ENCODE measurements around the gene ALK. TPM values are rescaled to one million over a fixed set of nuclear protein-coding genes. Genes with fewer than 3 reads are reported as not detected.

The ALK gene
- total RNA-seq, 4 donors from 2014 or later, result 0.83 to 1.6 (median 1.2) TPM

- 66% methylated on average over 3 of the region's 3 CpGs for WGBS
- no peak overlapping the region for H3K27ac ChIP-seq (replicated peaks in 1 of 4)
- H3K27me3 ChIP-seq, result no peaks in the 10 kb centered on the region
- H3K4me3 ChIP-seq, result no peak overlapping the region
- no peaks in the 10 kb centered on the region for H3K9me3 ChIP-seq
- H3K36me3 ChIP-seq, result peaks cover 0 to 14% (median 0%) of the 10 kb centered on the region in 4 donors
- intact Hi-C loops (cut with DNase I), result no loop called here
- DNase-seq (ENCODE audit: extremely low spot score), result no peak
- H3K4me1 ChIP-seq, result no peaks in the 10 kb centered on the region
- TF ChIP-seq POLR2AphosphoS5 (IDR thresholded peaks at IDR 0.05) (no peak), POLR2A (IDR thresholded peaks at IDR 0.05; ENCODE audit: low read depth) (no peak), CTCF (IDR thresholded peaks at IDR 0.05) (no peak), EP300 (IDR thresholded peaks at IDR 0.05) (no peak)
Measured at GRCh38 chr2:29207352-29208148, 713.8 kb downstream of the ALK start.

- no peak for DNase-seq (ENCODE audit: extremely low spot score)
- Histone ChIP-seq H3K27ac (replicated peaks in 1 of 4) (no peak overlapping the region), H3K27me3 (no peaks in the 10 kb centered on the region), H3K36me3 (peaks cover 0 to 14% (median 0%) of the 10 kb centered on the region in 4 donors), H3K4me1 (no peaks in the 10 kb centered on the region), H3K9me3 (no peaks in the 10 kb centered on the region), H3K4me3 (no peak overlapping the region)
- WGBS, result 65% methylated on average over 5 of the region's 5 CpGs
- intact Hi-C loops (cut with DNase I), result no loop called here
- TF ChIP-seq POLR2A (IDR thresholded peaks at IDR 0.05; ENCODE audit: low read depth) (no peak), CTCF (IDR thresholded peaks at IDR 0.05) (no peak), EP300 (IDR thresholded peaks at IDR 0.05) (no peak), POLR2AphosphoS5 (IDR thresholded peaks at IDR 0.05) (no peak)
Measured at GRCh38 chr2:29206941-29207340, 714.4 kb downstream of the ALK start.

GRCh38 chr2:29202819-29203495, 718.4 kb downstream of the ALK start:
- Histone ChIP-seq H3K9me3 (no peaks in the 10 kb centered on the region), H3K27ac (replicated peaks in 1 of 4) (no peak overlapping the region), H3K4me3 (no peak overlapping the region), H3K4me1 (no peaks in the 10 kb centered on the region), H3K36me3 (peaks cover 0 to 14% (median 0%) of the 10 kb centered on the region in 4 donors), H3K27me3 (no peaks in the 10 kb centered on the region)
- intact Hi-C loops (cut with DNase I), result loop anchor here (1.0 kb wide), 1 partner anchor 12 kb away; no protein-coding TSS in a partner anchor
- DNase-seq (ENCODE audit: extremely low spot score), result no peak
- WGBS, result 92% methylated on average over 4 of the region's 5 CpGs
- no peak for TF ChIP-seq CTCF (IDR thresholded peaks at IDR 0.05)

- Histone ChIP-seq H3K27me3 (no peaks in the 10 kb centered on the region), H3K36me3 (peaks cover 0 to 14% (median 0%) of the 10 kb centered on the region in 4 donors), H3K4me1 (peaks cover 0 to 2% (median 0%) of the 10 kb centered on the region in 4 donors), H3K27ac (replicated peaks in 1 of 4) (no peak overlapping the region), H3K4me3 (no peak overlapping the region), H3K9me3 (no peaks in the 10 kb centered on the region)
- intact Hi-C loops (cut with DNase I), result no loop called here
- DNase-seq (ENCODE audit: extremely low spot score), result no peak
- 54% methylated on average over 5 of the region's 5 CpGs for WGBS
- TF ChIP-seq EP300 (IDR thresholded peaks at IDR 0.05), result no peak
- TF ChIP-seq CTCF (IDR thresholded peaks at IDR 0.05), result no peak
- TF ChIP-seq POLR2AphosphoS5 (IDR thresholded peaks at IDR 0.05), result no peak
- TF ChIP-seq POLR2A (IDR thresholded peaks at IDR 0.05; ENCODE audit: low read depth), result no peak
Measured at GRCh38 chr2:29201979-29202378, 719.4 kb downstream of the ALK start.

All from esophagus muscularis mucosa (tissue), 4 donors.